Type B pancreatic cell (in vitro differentiated cells): ENCODE measurements around the gene ZSWIM4. TPM values are rescaled to one million over a fixed set of nuclear protein-coding genes. Genes with fewer than 3 reads are reported as not detected.

Source experiments
- DNase-seq: peaks from one replicate; pipeline ENCODE4 v3.0.0; 2021; ENCODE audit warnings: mixed read lengths; ENCODE audit not compliant: unreplicated experiment; ENCODE audit errors: extremely low spot score
- H3K27ac Mint-ChIP-seq: 2 replicates; pipeline ENCODE4 v1.8.0; 2021; ENCODE audit warnings: mild to moderate bottlenecking, mixed read lengths
- H3K27me3 Mint-ChIP-seq: 2 replicates; pipeline ENCODE4 v1.8.0; 2021; ENCODE audit warnings: mixed read lengths
- H3K36me3 Mint-ChIP-seq: 2 replicates; pipeline ENCODE4 v1.8.0; 2021; ENCODE audit warnings: mixed read lengths
- H3K4me1 Mint-ChIP-seq: one replicate; pipeline ENCODE4 v1.8.0; 2021; ENCODE audit warnings: mixed read lengths; ENCODE audit not compliant: unreplicated experiment
- H3K4me3 Mint-ChIP-seq: 2 replicates; pipeline ENCODE4 v1.8.0; 2021; ENCODE audit warnings: mild to moderate bottlenecking, mixed read lengths
- H3K9me3 Mint-ChIP-seq: 2 replicates; pipeline ENCODE4 v1.8.0; 2021; ENCODE audit warnings: mixed read lengths
- total RNA-seq: library from RNA; stranded (reverse); gene quantifications from 2 replicates; pipeline ENCODE4 v1.2.1, GENCODE V29; 2021; ENCODE audit warnings: low replicate concordance
- TF ChIP-seq, protein P1 (sequence below): fragments of 200-600 bp; sonication (generic); conservative IDR thresholded peaks from 2 replicates; pipeline ENCODE4 v1.5.0; 2021; ENCODE audit warnings: antibody characterized with exemption, mild to moderate bottlenecking

ZSWIM4 gene
- total RNA-seq, 1 donor from 2014 or later: 15.0 TPM

GRCh38 chr19:13860679-13861391, 65.6 kb downstream of the ZSWIM4 start:
- Mint-ChIP-seq H3K9me3 (no peaks in the 10 kb centered on the region), H3K27me3 (peaks cover 8% of the 10 kb centered on the region), H3K27ac (no peak overlapping the region), H3K4me1 (peaks cover 29% of the 10 kb centered on the region), H3K36me3 (no peaks in the 10 kb centered on the region), H3K4me3 (no peak overlapping the region)
- TF ChIP-seq, protein P1, sequence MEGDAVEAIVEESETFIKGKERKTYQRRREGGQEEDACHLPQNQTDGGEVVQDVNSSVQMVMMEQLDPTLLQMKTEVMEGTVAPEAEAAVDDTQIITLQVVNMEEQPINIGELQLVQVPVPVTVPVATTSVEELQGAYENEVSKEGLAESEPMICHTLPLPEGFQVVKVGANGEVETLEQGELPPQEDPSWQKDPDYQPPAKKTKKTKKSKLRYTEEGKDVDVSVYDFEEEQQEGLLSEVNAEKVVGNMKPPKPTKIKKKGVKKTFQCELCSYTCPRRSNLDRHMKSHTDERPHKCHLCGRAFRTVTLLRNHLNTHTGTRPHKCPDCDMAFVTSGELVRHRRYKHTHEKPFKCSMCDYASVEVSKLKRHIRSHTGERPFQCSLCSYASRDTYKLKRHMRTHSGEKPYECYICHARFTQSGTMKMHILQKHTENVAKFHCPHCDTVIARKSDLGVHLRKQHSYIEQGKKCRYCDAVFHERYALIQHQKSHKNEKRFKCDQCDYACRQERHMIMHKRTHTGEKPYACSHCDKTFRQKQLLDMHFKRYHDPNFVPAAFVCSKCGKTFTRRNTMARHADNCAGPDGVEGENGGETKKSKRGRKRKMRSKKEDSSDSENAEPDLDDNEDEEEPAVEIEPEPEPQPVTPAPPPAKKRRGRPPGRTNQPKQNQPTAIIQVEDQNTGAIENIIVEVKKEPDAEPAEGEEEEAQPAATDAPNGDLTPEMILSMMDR: no peak
- no peak for DNase-seq

- Mint-ChIP-seq H3K4me1 (peaks cover 31% of the 10 kb centered on the region), H3K36me3 (no peaks in the 10 kb centered on the region), H3K9me3 (no peaks in the 10 kb centered on the region), H3K27ac (no peak overlapping the region), H3K27me3 (peaks cover 11% of the 10 kb centered on the region), H3K4me3 (peak overlapping the region; percentile 84)
- DNase-seq: no peak
- TF ChIP-seq, protein P1: no peak
These were observed 66.1 kb downstream of the ZSWIM4 start for GRCh38 chr19:13861392-13861713.

DNA sequence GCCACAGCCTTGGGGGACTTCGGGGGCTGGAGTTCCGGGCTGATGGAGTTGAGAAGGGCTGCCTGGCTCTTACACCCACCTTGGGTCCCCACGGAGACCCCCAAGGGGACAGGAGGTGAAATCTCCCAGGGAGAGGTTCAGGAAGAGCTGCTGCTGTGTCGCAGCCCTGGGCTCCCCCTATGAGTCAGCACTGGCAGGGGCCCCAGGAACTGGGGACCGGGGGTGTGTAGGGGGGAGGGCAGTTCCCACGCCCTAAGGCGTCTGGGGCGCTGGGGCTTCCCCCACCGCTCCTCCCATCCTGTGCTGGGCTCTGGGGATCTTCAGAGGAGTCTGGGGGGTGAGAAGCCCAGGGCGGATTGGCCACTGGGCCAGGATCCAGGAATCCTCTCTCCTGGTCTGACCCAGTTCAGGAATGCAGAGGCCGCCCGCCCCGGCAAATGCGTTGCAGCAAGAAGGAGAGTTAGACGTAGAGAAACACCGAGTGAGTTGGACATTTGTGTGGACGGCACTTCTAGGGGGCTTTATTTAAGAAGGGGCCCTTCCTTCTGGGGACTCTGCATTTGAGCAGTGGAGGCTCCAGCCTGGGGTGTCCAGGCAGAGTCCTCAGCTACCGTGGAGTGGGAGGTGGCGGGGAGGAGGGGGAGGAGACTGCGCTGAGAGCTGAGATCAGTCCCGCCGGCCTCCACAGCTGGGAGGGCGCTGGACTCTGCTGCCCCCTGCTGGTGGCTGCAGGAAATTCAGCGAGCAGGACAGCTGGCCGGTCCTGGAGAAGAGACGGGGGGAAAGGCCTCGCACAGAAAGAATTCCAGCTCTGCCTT, 66.7 kb downstream of the ZSWIM4 start:
- peaks cover 15% of the 10 kb centered on the region for H3K27me3 Mint-ChIP-seq
- H3K27ac Mint-ChIP-seq: peak overlapping the region; percentile 83
- H3K4me1 Mint-ChIP-seq: peaks cover 36% of the 10 kb centered on the region
- H3K4me3 Mint-ChIP-seq: peak overlapping the region; percentile 84
- no peaks in the 10 kb centered on the region for H3K9me3 Mint-ChIP-seq
- TF ChIP-seq, protein P1: peak; percentile 99
- peak; percentile 97 for DNase-seq
- H3K36me3 Mint-ChIP-seq: no peaks in the 10 kb centered on the region

- TF ChIP-seq, protein P1: no peak
- Mint-ChIP-seq H3K4me3 (peak overlapping the region; percentile 91), H3K4me1 (peaks cover 41% of the 10 kb centered on the region), H3K9me3 (no peaks in the 10 kb centered on the region), H3K27ac (peak overlapping the region; percentile 80), H3K27me3 (peaks cover 20% of the 10 kb centered on the region), H3K36me3 (no peaks in the 10 kb centered on the region)
- no peak for DNase-seq
These were observed 68.9 kb downstream of the ZSWIM4 start for GRCh38 chr19:13864046-13864666.

- Mint-ChIP-seq H3K27me3 (peaks cover 20% of the 10 kb centered on the region), H3K27ac (peak overlapping the region; percentile 80), H3K9me3 (no peaks in the 10 kb centered on the region), H3K4me3 (peak overlapping the region; percentile 91), H3K4me1 (peaks cover 35% of the 10 kb centered on the region), H3K36me3 (no peaks in the 10 kb centered on the region)
- TF ChIP-seq, protein P1: no peak
- no peak for DNase-seq
These were observed 69.7 kb downstream of the ZSWIM4 start for GRCh38 chr19:13864667-13865570.
